Peyer's patch (tissue), 4 donors: ENCODE measurements around the gene SLC35D2. TPM values are rescaled to one million over a fixed set of nuclear protein-coding genes. Genes with fewer than 3 reads are reported as not detected.

Experiments
- DNase-seq, 3 donors: peaks; one replicate each; pipeline ENCODE4 v3.0.0-alpha.2; 2017 to 2019
- H3K27ac ChIP-seq, 4 donors: fragments of 200-600 bp; sonication (generic); one replicate each; pipeline ENCODE4 v1.5.1; 2016 to 2019
- H3K27me3 ChIP-seq, 2 donors: fragments of 200-600 bp; sonication (generic); one replicate each; pipeline ENCODE4 v1.5.1; 2019
- H3K36me3 ChIP-seq, 3 donors: fragments of 200-600 bp; sonication (generic); one replicate each; pipeline ENCODE4 v1.5.1; 2016 to 2019
- H3K4me1 ChIP-seq, 4 donors: fragments of 200-600 bp; sonication (generic); one replicate each; pipeline ENCODE4 v1.5.1; 2016 to 2019
- H3K4me3 ChIP-seq, 4 donors: fragments of 200-600 bp; sonication (generic); 1 replicate in 3 of 4; 2 replicates in 1 of 4; pipeline ENCODE4 v1.5.1; 2016 to 2019; ENCODE audit warnings: mild to moderate bottlenecking in 1 of 4
- H3K9me3 ChIP-seq, 4 donors: fragments of 200-600 bp; sonication (generic); one replicate each; pipeline ENCODE4 v1.5.1; 2016 to 2019; ENCODE audit warnings: mild to moderate bottlenecking in 1 of 4
- CTCF ChIP-seq, 6 experiments: fragments of 450-650 bp in 4 of 6; fragments of 200-600 bp in 2 of 6; sonication (generic) in 1 of 6; IDR thresholded peaks; one replicate each; pipeline ENCODE4 v1.5.1; 2017 to 2019; ENCODE audit warnings: antibody characterized with exemption in 6 of 6, mild to moderate bottlenecking in 3 of 6, moderate library complexity in 1 of 6
- POLR2A ChIP-seq, 2 donors: fragments of 450-650 bp; IDR thresholded peaks; one replicate each; pipeline ENCODE4 v1.5.1; 2017; ENCODE audit warnings: antibody characterized with exemption in 2 of 2, mild to moderate bottlenecking in 2 of 2, moderate library complexity in 2 of 2
- total RNA-seq, 4 donors: library from RNA; depleted of rRNA; stranded (reverse); fragments of >200 nt; gene quantifications; one replicate each; pipeline ENCODE4 v1.1.0, GENCODE V29; 2016

Gene SLC35D2
- total RNA-seq, 4 donors from 2014 or later, result 38.8 to 140 (median 84.9) TPM

- Histone ChIP-seq H3K27me3 (no peaks in the 10 kb centered on the region), H3K4me1 (peaks cover 0 to 29% (median 10%) of the 10 kb centered on the region in 4 donors), H3K36me3 (no peaks in the 10 kb centered on the region), H3K27ac (peak overlapping the region; percentile 97 to 100 (median 98)), H3K9me3 (no peaks in the 10 kb centered on the region), H3K4me3 (peak overlapping the region; percentile 74 to 93 (median 81))
- DNase-seq, result peak in 1 of 3 donors; percentile 55
- TF ChIP-seq POLR2A (IDR thresholded peaks at IDR 0.05) (no peak), CTCF (IDR thresholded peaks at IDR 0.05) (no peak)
Observed at GRCh38 chr9:96417661-96418082, 34.2 kb upstream of the SLC35D2 start.

- Histone ChIP-seq H3K36me3 (no peaks in the 10 kb centered on the region), H3K4me3 (peak overlapping the region; percentile 74 to 93 (median 81)), H3K9me3 (no peaks in the 10 kb centered on the region), H3K27me3 (no peaks in the 10 kb centered on the region), H3K27ac (peak overlapping the region; percentile 97 to 100 (median 98)), H3K4me1 (peaks cover 0 to 29% (median 10%) of the 10 kb centered on the region in 4 donors)
- peak; percentile 90 to 96 (median 96) for DNase-seq
- TF ChIP-seq CTCF (IDR thresholded peaks at IDR 0.05) (peak in 3 of 6 experiments; percentile 22 to 42 (median 23)), POLR2A (IDR thresholded peaks at IDR 0.05) (peak; percentile 72 to 75)
Observed at GRCh38 chr9:96417051-96417586, 33.6 kb upstream of the SLC35D2 start.

- H3K4me1 ChIP-seq, result peaks cover 0 to 13% (median 8%) of the 10 kb centered on the region in 4 donors
- H3K36me3 ChIP-seq, result no peaks in the 10 kb centered on the region
- TF ChIP-seq POLR2A (IDR thresholded peaks at IDR 0.05) (no peak), CTCF (IDR thresholded peaks at IDR 0.05) (no peak)
- H3K27me3 ChIP-seq, result no peaks in the 10 kb centered on the region
- H3K27ac ChIP-seq, result peak overlapping the region; percentile 15 to 77 (median 28)
- peak in 2 of 3 donors; percentile 65 to 66 for DNase-seq
- H3K4me3 ChIP-seq, result peak overlapping the region in 2 of 4 donors; percentile 0 to 16
- no peaks in the 10 kb centered on the region for H3K9me3 ChIP-seq
Observed at GRCh38 chr9:96413302-96414221, 30.1 kb upstream of the SLC35D2 start.

- Histone ChIP-seq H3K4me3 (no peak overlapping the region), H3K27me3 (no peaks in the 10 kb centered on the region), H3K27ac (peak overlapping the region in 1 of 4 donors; percentile 77), H3K4me1 (peaks cover 0 to 13% (median 8%) of the 10 kb centered on the region in 4 donors), H3K36me3 (no peaks in the 10 kb centered on the region), H3K9me3 (no peaks in the 10 kb centered on the region)
- no peak for DNase-seq
- no peak for TF ChIP-seq POLR2A (IDR thresholded peaks at IDR 0.05)
- no peak for TF ChIP-seq CTCF (IDR thresholded peaks at IDR 0.05)
Observed at GRCh38 chr9:96412174-96412913, 28.8 kb upstream of the SLC35D2 start.

GRCh38 chr9:96411129-96411838 is 27.8 kb upstream of the SLC35D2 start:
- Histone ChIP-seq H3K27me3 (no peaks in the 10 kb centered on the region), H3K27ac (no peak overlapping the region), H3K4me3 (no peak overlapping the region), H3K36me3 (no peaks in the 10 kb centered on the region), H3K9me3 (no peaks in the 10 kb centered on the region), H3K4me1 (peaks cover 0 to 9% (median 5%) of the 10 kb centered on the region in 4 donors)
- TF ChIP-seq POLR2A (IDR thresholded peaks at IDR 0.05) (no peak), CTCF (IDR thresholded peaks at IDR 0.05) (no peak)
- no peak for DNase-seq
